Measurements from ENCODE around the gene ZFYVE1.

GRCh38 chr14:72939630-72940029, 87.3 kb downstream of the ZFYVE1 start:
- TF ChIP-seq CTCF (IDR thresholded peaks at IDR 0.05) (no peak), POLR2A (IDR thresholded peaks at IDR 0.05) (no peak)

Measured in prostate gland (tissue), 2 donors.